Neutrophil (primary cell): ENCODE measurements around the gene TECTB.

ENCODE experiments used
- H3K27ac ChIP-seq: fragments of 200-600 bp; sonication (generic); 2 replicates; pipeline ENCODE4 v1.5.1; 2016; ENCODE audit warnings: mild to moderate bottlenecking, moderate library complexity
- H3K27me3 ChIP-seq: fragments of 200-600 bp; sonication (generic); 2 replicates; pipeline ENCODE4 v1.6.0; 2016; ENCODE audit warnings: mild to moderate bottlenecking
- H3K36me3 ChIP-seq: fragments of 200-600 bp; sonication (generic); 2 replicates; pipeline ENCODE4 v1.5.1; 2017
- H3K4me1 ChIP-seq, 2 experiments: fragments of 200-600 bp in 1 of 2; sonication (generic) in 1 of 2; 1 replicate in 1 of 2; 2 replicates in 1 of 2; pipeline versions ENCODE4 v1.5.1 to v1.6.1; 2013 to 2016; ENCODE audit warnings: low read depth in 1 of 2, low read length in 1 of 2, mild to moderate bottlenecking in 1 of 2, moderate library complexity in 1 of 2; ENCODE audit not compliant: control insufficient read depth in 1 of 2, insufficient read depth in 1 of 2
- H3K4me3 ChIP-seq, 2 experiments: fragments of 200-600 bp in 1 of 2; sonication (generic) in 1 of 2; 1 replicate in 1 of 2; 2 replicates in 1 of 2; pipeline ENCODE4 v1.5.1; 2013 to 2016; ENCODE audit warnings: low read depth in 1 of 2, low read length in 1 of 2, mild to moderate bottlenecking in 1 of 2, moderate library complexity in 1 of 2
- H3K9me3 ChIP-seq: fragments of 200-600 bp; sonication (generic); 2 replicates; pipeline ENCODE4 v1.5.1; 2016
- CTCF ChIP-seq: fragments of 200-600 bp; sonication (generic); IDR thresholded peaks from 2 replicates; pipeline ENCODE4 v1.5.1; 2016; ENCODE audit warnings: antibody characterized with exemption

TECTB gene

DNA sequence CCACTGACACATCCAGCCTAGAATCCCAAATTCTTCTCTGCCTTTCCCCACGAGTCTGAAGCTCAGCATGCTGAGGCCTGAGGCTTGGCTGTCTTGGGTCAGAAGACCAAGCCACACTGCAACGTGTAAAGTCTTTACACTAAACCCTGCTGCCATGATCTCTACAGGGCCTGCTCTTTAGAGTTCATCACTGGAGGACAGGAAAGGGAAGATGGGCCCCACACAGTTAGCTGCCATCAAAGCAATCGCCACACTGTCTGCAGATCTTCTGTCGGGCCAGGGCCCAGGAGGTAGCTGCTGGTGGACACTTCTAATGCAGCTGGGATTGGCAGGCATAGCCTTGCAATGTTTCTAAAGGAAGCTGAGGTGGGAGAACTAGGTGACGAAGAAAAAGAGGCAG, 8.4 kb upstream of the TECTB start:
- Histone ChIP-seq H3K4me3 (no peak overlapping the region), H3K36me3 (no peaks in the 10 kb centered on the region), H3K9me3 (no peaks in the 10 kb centered on the region), H3K27ac (no peak overlapping the region), H3K4me1 (no peaks in the 10 kb centered on the region), H3K27me3 (peaks cover 37% of the 10 kb centered on the region)
- TF ChIP-seq CTCF = no peak

DNA sequence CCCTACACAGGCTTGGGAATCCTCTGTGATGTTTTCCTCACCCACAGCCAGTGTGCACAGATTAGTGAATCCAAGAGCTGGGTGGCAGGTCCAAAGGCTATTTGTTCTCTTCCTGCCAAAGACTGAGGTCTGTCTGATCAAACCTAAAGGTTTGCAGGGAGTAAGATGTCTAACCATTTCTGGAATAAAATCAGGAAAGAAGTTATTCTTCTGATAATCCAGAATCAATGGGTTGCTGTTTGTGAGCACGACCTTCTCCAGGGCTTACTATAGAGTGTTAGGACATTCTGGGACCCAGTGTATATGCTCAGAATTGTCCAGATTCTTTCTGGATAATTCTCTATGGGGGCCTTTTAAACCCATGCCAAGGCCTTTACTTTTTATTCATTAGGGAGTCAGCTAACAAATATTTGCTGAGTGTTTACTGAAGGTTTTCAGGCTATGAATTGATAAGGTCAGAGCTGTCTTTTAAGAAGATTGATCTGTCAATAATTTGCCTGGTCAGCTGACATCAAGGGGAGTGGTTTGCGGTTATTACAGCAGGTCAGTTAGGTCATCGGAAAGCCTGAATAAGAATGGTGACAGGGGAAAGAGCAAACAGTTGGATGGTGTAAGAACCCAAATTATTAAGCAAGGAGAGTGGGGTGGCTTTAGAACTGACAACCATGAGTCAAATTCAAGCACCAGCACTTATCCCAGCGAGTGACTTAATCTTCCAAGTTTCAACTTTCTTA, 7.5 kb upstream of the TECTB start:
- H3K9me3 ChIP-seq = no peaks in the 10 kb centered on the region
- no peaks in the 10 kb centered on the region for H3K36me3 ChIP-seq
- no peak overlapping the region for H3K27ac ChIP-seq
- no peak overlapping the region for H3K4me3 ChIP-seq
- H3K27me3 ChIP-seq = peaks cover 46% of the 10 kb centered on the region
- H3K4me1 ChIP-seq = no peaks in the 10 kb centered on the region
- no peak for TF ChIP-seq CTCF

GRCh38 chr10:112278871-112279270, 4.3 kb upstream of the TECTB start:
- Histone ChIP-seq H3K4me1 (no peaks in the 10 kb centered on the region), H3K27me3 (peaks cover 49% of the 10 kb centered on the region), H3K27ac (no peak overlapping the region), H3K4me3 (no peak overlapping the region), H3K9me3 (no peaks in the 10 kb centered on the region), H3K36me3 (no peaks in the 10 kb centered on the region)
- TF ChIP-seq CTCF = no peak

DNA sequence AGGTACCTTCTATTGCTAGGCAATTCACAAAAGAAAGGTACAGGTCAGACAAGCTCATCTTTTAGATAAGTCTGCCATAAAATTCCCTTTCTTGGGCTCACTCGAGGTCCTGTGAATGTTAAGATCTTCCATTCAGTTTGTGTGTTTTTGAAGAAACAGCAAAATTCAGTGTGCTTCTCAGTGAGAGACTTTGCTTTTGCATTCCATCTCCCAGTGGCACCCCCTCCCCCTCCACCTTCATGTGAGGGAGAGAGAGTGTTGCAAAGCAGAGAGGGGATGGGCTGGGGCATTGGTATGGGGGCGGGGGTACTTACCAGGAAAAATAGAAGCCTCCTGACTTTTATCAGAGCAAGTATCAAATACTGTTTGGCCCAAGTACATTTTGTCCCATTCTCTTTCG, 3.8 kb upstream of the TECTB start:
- H3K36me3 ChIP-seq = no peaks in the 10 kb centered on the region
- H3K4me1 ChIP-seq = no peaks in the 10 kb centered on the region
- H3K9me3 ChIP-seq = no peaks in the 10 kb centered on the region
- peaks cover 43% of the 10 kb centered on the region for H3K27me3 ChIP-seq
- TF ChIP-seq CTCF = no peak
- no peak overlapping the region for H3K4me3 ChIP-seq
- no peak overlapping the region for H3K27ac ChIP-seq

DNA sequence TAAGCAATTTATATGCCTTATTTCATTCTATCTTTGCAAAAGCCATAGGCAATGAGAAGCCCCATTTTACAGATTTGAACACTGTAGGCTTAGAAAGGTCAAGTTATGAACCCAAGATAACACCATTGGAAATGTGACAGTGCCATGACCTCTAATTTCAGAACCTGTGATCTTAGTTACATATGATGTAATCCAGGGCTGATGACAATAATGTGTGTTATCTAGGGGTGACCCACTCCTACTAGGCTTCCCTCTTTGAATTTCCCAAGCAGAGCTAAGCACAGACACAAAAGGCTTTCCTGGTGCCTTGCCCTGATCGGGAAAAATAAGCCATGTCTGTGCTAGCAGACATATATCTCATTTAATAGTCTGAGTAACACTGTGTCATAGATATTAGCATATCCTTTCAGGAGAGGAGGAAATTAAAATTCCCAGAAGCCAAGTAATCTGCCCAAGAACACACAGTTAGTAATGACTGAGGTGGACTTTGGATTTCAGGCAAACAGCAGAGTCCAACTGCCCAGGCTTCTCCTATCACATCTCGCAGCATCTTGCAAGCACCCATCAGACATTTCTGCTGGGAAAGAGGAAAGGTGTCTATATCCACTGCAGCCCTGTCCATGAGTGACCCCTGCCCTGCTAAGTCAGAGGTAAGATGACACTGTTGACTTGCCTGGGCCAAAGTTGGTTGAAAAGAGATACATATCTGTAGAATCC, 2.8 kb upstream of the TECTB start:
- H3K9me3 ChIP-seq = no peaks in the 10 kb centered on the region
- no peak for TF ChIP-seq CTCF
- H3K4me1 ChIP-seq = no peaks in the 10 kb centered on the region
- no peaks in the 10 kb centered on the region for H3K36me3 ChIP-seq
- no peak overlapping the region for H3K4me3 ChIP-seq
- H3K27ac ChIP-seq = no peak overlapping the region
- H3K27me3 ChIP-seq = peaks cover 47% of the 10 kb centered on the region
